ENCODE measurements around the gene P3R3URF.

DNA sequence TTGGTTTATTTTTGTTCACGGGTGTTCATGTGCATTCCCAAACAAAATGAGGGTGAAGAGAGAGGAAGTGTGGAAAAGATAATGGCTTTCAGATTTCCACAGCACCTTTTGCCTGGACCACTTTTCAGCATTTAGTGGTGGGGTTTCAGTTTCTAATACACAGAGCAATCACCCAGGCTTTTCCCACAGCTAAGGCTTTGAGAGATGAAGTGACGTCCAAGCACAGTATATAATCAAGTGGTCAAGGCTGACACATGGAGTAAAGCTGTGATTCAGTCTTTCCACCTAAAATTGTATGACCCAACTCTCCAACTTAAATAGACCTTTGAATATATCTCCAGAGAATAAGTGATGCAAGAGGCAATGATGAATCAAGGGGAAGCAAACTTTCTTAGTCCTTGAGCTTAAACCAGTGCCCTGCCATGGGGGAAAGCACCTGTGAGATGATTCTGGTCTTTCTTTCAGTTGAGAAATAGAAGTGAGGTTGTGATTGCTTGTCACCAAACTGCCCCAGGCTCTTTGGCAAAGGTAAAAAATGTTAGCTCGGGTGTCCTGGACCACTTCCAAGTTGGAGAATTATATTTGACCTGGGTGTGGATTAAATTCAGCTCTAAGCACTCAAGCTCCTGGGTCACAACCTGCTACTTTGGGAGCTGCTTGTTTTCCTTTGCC lies 41.5 kb downstream of the P3R3URF start:
- no peak for TF ChIP-seq POLR2A (IDR thresholded peaks at IDR 0.05)
- TF ChIP-seq, protein P1, sequence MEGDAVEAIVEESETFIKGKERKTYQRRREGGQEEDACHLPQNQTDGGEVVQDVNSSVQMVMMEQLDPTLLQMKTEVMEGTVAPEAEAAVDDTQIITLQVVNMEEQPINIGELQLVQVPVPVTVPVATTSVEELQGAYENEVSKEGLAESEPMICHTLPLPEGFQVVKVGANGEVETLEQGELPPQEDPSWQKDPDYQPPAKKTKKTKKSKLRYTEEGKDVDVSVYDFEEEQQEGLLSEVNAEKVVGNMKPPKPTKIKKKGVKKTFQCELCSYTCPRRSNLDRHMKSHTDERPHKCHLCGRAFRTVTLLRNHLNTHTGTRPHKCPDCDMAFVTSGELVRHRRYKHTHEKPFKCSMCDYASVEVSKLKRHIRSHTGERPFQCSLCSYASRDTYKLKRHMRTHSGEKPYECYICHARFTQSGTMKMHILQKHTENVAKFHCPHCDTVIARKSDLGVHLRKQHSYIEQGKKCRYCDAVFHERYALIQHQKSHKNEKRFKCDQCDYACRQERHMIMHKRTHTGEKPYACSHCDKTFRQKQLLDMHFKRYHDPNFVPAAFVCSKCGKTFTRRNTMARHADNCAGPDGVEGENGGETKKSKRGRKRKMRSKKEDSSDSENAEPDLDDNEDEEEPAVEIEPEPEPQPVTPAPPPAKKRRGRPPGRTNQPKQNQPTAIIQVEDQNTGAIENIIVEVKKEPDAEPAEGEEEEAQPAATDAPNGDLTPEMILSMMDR (IDR thresholded peaks at IDR 0.05) = no peak

Measured in Peyer's patch (tissue), 4 donors.